Right forelimb (tissue), 1 donor: ENCODE data around the gene CYB5D1.

Experiments used
- DNase-seq: peaks from one replicate; pipeline ENCODE4 v3.0.0-alpha.2; 2018

The CYB5D1 gene

GRCh38 chr17:7887038-7887481 lies 29.3 kb downstream of the CYB5D1 start:
- no peak for DNase-seq

GRCh38 chr17:7887482-7888183 lies 29.8 kb downstream of the CYB5D1 start:
- DNase-seq = peak; percentile 96

DNA sequence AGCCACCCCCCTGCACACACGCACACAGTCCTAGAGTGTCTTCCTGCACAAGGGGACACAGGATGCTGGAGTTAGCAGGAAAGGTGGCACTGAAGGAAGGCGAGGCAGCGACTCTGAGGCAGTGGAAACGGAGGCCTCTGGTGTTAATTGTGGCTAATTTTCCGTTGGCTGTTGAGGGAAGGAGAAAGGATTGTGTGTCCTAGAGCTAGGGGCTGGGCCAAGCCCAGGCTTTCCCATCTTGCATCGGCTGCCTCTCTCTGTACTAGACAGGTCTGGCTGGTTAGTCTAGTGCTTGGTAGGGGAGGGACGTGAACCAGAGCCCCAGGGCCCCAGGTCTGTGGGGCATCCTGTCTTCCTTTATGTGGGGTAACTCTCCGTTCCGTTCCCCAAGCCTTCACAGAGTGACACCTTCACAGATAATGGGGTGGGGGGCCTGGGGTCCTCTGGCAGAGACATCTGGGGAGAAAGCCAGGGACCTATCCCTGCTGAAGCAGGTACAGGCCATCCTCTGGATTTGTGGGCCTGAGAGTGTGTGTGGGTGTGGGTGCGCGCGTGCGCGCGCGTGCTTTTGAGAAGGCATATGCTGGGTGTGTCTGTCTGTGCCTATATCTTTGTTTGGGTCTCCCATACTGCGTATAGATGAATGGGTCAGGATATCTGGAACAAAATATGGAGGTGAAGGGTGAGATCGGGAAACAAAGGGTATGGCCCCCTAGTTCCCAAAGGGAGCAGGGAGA lies 30.5 kb downstream of the CYB5D1 start, which contains the start of gene CHD3:
Gene CHD3, plus strand, starts transcription at position 606 of the 737 bp plus-strand sequence. CDS start 212 bp downstream, outside the sequence.
- peak; percentile 46 for DNase-seq

DNA sequence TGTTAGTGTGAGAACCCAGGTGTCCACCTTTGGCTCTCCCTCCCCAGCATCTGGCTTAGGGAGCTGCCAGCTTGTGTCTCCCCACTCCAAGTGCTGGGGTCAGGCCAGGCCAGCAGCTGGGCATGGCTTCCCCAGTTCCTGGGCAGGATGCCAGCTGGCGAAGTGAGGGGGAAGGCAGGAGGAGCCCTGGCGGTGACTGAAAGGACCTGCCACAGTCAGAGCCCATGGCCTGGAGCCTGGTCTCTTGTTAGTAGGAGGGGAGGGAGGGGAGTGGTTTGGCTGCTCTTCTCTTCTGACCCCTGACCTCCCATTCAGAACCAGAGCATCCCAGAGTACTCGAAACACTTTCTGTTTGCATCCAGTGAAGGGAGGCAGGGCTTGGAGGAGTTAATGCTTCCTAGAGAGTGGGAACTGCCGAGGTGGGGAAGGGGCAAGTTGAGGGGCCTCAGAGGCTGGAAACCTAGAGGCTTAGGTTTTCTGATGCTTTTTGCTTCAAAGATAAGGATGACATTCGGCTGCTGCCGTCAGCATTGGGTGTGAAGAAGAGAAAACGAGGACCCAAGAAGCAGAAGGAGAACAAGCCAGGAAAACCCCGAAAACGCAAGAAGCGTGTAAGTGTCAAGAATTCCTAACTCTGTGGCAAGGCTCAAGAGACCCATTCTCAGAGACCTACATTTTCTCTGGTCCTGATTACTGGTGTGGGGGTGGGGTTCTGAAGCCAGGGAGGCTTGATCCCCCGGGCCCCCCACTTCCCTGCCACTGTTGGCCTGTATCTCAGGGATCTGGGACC lies 31.6 kb downstream of the CYB5D1 start:
- DNase-seq = peak; percentile 94

GRCh38 chr17:7893187-7893880 lies 35.5 kb downstream of the CYB5D1 start:
- DNase-seq = no peak

DNA sequence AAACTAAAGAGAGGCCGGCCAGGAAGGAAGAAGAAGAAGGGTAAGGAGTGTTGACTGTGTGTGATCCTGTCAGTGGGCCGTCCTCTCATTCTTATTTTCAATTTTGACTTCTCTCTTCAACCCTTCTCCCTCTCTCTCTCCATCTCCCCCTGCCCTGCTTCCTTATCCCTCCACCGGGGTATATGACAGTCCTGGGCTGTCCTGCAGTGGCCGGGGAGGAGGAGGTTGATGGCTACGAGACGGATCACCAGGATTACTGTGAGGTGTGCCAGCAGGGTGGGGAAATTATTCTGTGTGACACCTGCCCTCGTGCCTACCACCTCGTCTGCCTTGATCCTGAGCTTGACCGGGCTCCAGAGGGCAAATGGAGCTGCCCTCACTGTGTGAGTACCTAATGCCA lies 36.4 kb downstream of the CYB5D1 start:
- no peak for DNase-seq

- no peak for DNase-seq
These were observed 37.1 kb downstream of the CYB5D1 start for GRCh38 chr17:7894866-7895265.

GRCh38 chr17:7897090-7897489 lies 39.3 kb downstream of the CYB5D1 start:
- peak; percentile 25 for DNase-seq

GRCh38 chr17:7897773-7898172 lies 40.0 kb downstream of the CYB5D1 start:
- DNase-seq = peak; percentile 44

- no peak for DNase-seq
These were observed 45.6 kb downstream of the CYB5D1 start for GRCh38 chr17:7903154-7904103.

DNA sequence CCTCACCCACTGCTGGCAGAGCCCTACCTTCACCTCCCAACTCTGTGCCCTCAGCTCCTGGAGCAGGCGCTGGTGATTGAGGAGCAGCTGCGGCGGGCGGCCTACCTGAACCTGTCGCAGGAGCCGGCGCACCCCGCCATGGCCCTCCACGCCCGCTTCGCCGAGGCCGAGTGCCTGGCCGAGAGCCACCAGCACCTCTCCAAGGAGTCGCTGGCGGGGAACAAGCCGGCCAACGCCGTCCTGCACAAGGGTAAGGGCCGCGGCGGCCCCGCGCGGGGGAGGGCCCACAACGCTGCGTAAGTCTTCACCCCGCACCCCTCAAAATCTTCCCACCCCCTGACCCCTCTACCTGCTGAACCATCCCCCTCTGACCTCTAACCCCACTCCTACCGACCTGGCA lies 51.3 kb downstream of the CYB5D1 start:
- no peak for DNase-seq

DNA sequence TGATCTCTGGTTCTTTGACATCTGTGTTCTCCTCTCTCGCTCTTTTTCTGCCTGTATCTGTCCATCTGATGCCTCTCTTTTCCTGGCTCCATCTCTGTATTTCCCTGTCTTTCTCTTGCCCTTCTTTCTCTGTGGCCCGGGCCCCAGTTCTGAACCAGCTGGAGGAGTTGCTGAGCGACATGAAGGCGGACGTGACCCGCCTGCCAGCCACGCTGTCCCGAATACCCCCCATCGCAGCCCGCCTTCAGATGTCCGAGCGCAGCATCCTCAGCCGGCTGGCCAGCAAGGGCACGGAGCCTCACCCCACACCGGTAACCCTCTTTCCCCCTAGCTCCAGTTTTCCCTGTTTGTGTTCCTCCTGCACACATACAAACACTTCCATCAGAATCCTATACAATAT lies 52.5 kb downstream of the CYB5D1 start:
- DNase-seq = no peak

GRCh38 chr17:7910711-7911110 lies 52.9 kb downstream of the CYB5D1 start:
- DNase-seq = no peak

- no peak for DNase-seq
These were observed 53.3 kb downstream of the CYB5D1 start for GRCh38 chr17:7911116-7911515.
